Nasal cavity respiratory epithelium epithelial cell of viscerocranial mucosa (primary cell): Measurements from ENCODE around the gene ZNF234. TPM values are rescaled to one million over a fixed set of nuclear protein-coding genes. Genes with fewer than 3 reads are reported as not detected.

Experiments used
- total RNA-seq: library from RNA; depleted of rRNA; stranded (reverse); fragments of >200 nt; gene quantifications from 2 replicates; pipeline ENCODE4 v1.2.3, GENCODE V29; 2014

The ZNF234 gene
- total RNA-seq = 5.5 and 15.6 TPM in 2 replicates

GRCh38 chr19:44141191-44142058 is at the start of gene ZNF234:
Gene ZNF234, plus strand, starts transcription at chr19:44141554. Its CDS starts 3,079 bp downstream, at chr19:44144633.

GRCh38 chr19:44093931-44094765 is 47.2 kb upstream of the ZNF234 start, which contains the start of gene ZNF224:
Gene ZNF224, plus strand, starts transcription at chr19:44094361. Its CDS starts 3,513 bp downstream, at chr19:44097874.

GRCh38 chr19:44113138-44113783 is 28.1 kb upstream of the ZNF234 start, which contains the start of gene ZNF225:
Gene ZNF225, plus strand, starts transcription at chr19:44113399. Its CDS starts 2,429 bp downstream, at chr19:44115828.

GRCh38 chr19:44164673-44165512 is 23.5 kb downstream of the ZNF234 start, which contains the start of gene ZNF226:
Gene ZNF226, plus strand, starts transcription at chr19:44165100. Its CDS starts 4,981 bp downstream, at chr19:44170081.

Other genes starting within 250 kb of the ZNF234 start
- 17.3 and 19.1 TPM in 2 replicates for gene ZNF45, start 206.3 kb upstream of the ZNF234 start, total RNA-seq
- 2.4 and 7.2 TPM in 2 replicates for gene ZNF221, start 190.3 kb upstream of the ZNF234 start, total RNA-seq
- gene ZNF155, start 157.4 kb upstream of the ZNF234 start, total RNA-seq = 9.2 and 10.4 TPM in 2 replicates
- 3.4 and 3.6 TPM in 2 replicates for gene ZNF230, start 138.6 kb upstream of the ZNF234 start, total RNA-seq
- 8.0 and 14.4 TPM in 2 replicates for gene ZNF222, start 116.2 kb upstream of the ZNF234 start, total RNA-seq
- 4.8 and 5.5 TPM in 2 replicates for gene ZNF223, start 89.5 kb upstream of the ZNF234 start, total RNA-seq
- 1.7 and 3.3 TPM in 2 replicates for gene ZNF284, start 69.4 kb upstream of the ZNF234 start, total RNA-seq
- gene ZNF224, start 47.2 kb upstream of the ZNF234 start, total RNA-seq = 23.2 and 26.1 TPM in 2 replicates
- 3.1 and 4.6 TPM in 2 replicates for gene ZNF225, start 28.2 kb upstream of the ZNF234 start, total RNA-seq
- gene ZNF226, start 23.5 kb downstream of the ZNF234 start, total RNA-seq = 13.7 and 14.9 TPM in 2 replicates
- gene ZNF227, start 71.0 kb downstream of the ZNF234 start, total RNA-seq = 15.0 and 16.7 TPM in 2 replicates
- under 0.01 and 0.43 TPM in 2 replicates for gene ZNF233, start 118.3 kb downstream of the ZNF234 start, total RNA-seq
- gene ZNF235, start 163.5 kb downstream of the ZNF234 start, total RNA-seq = 4.1 and 6.9 TPM in 2 replicates
- gene ZNF112, start 215.1 kb downstream of the ZNF234 start, total RNA-seq = 2.4 and 9.9 TPM in 2 replicates